Islet precursor cell (in vitro differentiated cells): Measurements from ENCODE around the gene SF3B3.
"Not testable (repeated sequence)": the region's sequence is repeated elsewhere in the genome, so short reads cannot be mapped to it uniquely, and the experiment has no call there.

ENCODE experiments used
- DNase-seq: peaks from one replicate; pipeline ENCODE4 v3.0.0-alpha.2; 2018

The SF3B3 gene

GRCh38 chr16:70569752-70570151 is 46.1 kb downstream of the SF3B3 start:
- no peak for DNase-seq

- no peak for DNase-seq
Observed at GRCh38 chr16:70570967-70571570, 47.5 kb downstream of the SF3B3 start.

- no peak for DNase-seq
Observed at GRCh38 chr16:70571623-70572022, 48.0 kb downstream of the SF3B3 start.

GRCh38 chr16:70572050-70572925 is 48.7 kb downstream of the SF3B3 start:
- no peak for DNase-seq

- no peak for DNase-seq
Observed at GRCh38 chr16:70572926-70573270, 49.3 kb downstream of the SF3B3 start.

- DNase-seq = no peak
Observed at GRCh38 chr16:70573451-70574121, 50.0 kb downstream of the SF3B3 start.

- DNase-seq = peak; percentile 15
Observed at GRCh38 chr16:70574595-70575271, 51.1 kb downstream of the SF3B3 start.

GRCh38 chr16:70575376-70575775 is 51.8 kb downstream of the SF3B3 start:
- DNase-seq = peak; percentile 40

GRCh38 chr16:70576431-70577255 is 53.0 kb downstream of the SF3B3 start:
- peak; percentile 51 for DNase-seq

GRCh38 chr16:70577256-70577698 is 53.7 kb downstream of the SF3B3 start:
- DNase-seq = no peak

- no peak for DNase-seq
Observed at GRCh38 chr16:70578035-70578434, 54.4 kb downstream of the SF3B3 start.

- no peak for DNase-seq
Observed at GRCh38 chr16:70579248-70579647, 55.6 kb downstream of the SF3B3 start.

GRCh38 chr16:70579648-70580630 is 56.3 kb downstream of the SF3B3 start:
- DNase-seq = peak; percentile 66

- DNase-seq = no peak
Observed at GRCh38 chr16:70582280-70582978, 58.8 kb downstream of the SF3B3 start.

- DNase-seq = no peak
Observed at GRCh38 chr16:70586731-70587130, 63.1 kb downstream of the SF3B3 start.

GRCh38 chr16:70588565-70588964 is 64.9 kb downstream of the SF3B3 start:
- DNase-seq = no peak

GRCh38 chr16:70589416-70589815 is 65.8 kb downstream of the SF3B3 start:
- not testable (repeated sequence) for DNase-seq

- no peak for DNase-seq
Observed at GRCh38 chr16:70589998-70590471, 66.4 kb downstream of the SF3B3 start.

GRCh38 chr16:70590722-70591415 is 67.3 kb downstream of the SF3B3 start:
- no peak for DNase-seq

- no peak for DNase-seq
Observed at GRCh38 chr16:70591615-70592014, 68.0 kb downstream of the SF3B3 start.
